GM19240 (cell line): ENCODE data around the gene DYSF.

ENCODE experiments used
- DNase-seq: peaks from one replicate; pipeline ENCODE4 v3.0.0; 2011; ENCODE audit warnings: low spot score; ENCODE audit not compliant: insufficient read length

The DYSF gene

GRCh38 chr2:71669628-71670429 lies 216.5 kb downstream of the DYSF start:
- DNase-seq: no peak

DNA sequence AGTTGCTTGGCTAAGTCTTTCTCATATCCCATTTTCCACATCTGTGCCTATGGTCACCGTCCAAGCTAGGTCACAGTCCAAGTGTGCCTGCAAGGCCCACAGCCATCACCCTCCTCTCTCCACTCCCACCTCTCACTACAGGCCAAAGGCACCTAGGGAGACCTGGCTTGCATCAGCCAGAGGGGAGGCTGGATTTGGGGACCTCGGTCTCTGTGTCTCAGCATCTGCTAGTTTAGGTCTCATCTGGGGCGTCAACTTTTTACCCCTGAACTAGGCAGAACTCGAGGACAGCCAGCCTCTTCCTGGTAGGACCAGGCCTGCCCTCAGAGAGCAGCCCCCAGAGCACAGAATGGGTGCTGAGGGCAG lies 217.1 kb downstream of the DYSF start:
- DNase-seq: no peak

DNA sequence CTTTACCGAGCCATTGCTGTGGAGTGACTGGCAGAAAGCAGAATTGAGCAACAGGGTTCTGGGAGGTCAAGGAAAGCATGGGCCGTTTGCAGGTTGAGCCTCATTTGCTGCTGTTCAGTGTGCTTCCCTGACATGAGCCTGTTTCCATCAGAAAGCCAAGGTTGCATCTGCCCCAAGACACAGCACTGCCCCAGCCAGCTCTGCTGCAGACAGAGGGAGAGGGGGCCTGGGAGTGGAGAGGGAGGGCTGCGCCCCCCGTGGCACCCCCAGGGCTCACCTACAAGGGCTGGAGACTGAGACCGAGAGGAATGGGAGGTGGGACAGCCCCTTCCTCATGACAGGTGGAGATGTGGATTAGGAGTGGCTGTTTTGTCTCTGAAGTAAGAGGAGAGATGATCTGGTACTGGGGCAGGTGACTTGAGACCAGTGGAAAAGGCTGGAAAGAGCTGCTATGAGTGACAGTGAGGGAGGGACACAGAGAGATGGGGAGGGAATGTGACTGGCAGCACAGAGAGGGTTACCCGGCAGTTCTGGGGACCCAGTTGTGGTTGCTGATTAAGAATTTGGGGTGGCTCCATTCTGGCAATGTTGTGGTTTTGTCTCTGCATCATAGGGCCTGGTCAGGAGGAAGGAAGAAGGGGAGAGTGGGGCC lies 218.0 kb downstream of the DYSF start:
- DNase-seq: no peak

GRCh38 chr2:71671895-71672825 lies 218.8 kb downstream of the DYSF start:
- no peak for DNase-seq

- DNase-seq: no peak
Observed at GRCh38 chr2:71672826-71673795, 219.8 kb downstream of the DYSF start.

DNA sequence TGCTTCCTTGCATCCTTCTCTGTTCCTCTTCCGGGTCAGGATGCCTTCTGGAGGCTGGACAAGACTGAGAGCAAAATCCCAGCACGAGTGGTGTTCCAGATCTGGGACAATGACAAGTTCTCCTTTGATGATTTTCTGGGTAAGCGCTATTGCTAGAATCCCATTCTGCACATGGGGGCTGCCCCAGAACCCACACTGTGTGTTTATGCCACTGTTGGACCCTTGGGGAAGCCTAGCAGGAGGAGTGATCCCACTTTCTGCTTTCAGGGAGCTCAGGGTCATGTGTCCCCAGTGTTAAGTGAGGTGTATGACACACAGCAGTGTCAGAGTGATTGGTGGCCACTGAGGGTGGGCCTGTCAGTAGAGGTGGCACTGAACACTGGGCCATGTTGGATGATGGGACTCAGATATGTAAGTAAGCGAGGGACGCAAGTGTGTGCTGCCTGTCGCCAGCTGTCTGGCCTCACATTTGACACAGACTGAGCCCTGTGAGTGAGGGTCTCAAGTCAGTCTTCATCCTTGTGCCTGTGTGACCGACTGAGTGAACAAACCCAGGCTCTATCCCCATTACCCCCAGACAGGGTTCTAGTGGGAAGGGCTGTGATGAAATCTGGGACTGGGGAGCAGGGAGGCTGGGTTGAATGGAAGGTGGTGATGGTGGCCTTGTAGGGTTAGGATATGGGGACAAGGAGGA lies 220.9 kb downstream of the DYSF start:
- DNase-seq: no peak

DNA sequence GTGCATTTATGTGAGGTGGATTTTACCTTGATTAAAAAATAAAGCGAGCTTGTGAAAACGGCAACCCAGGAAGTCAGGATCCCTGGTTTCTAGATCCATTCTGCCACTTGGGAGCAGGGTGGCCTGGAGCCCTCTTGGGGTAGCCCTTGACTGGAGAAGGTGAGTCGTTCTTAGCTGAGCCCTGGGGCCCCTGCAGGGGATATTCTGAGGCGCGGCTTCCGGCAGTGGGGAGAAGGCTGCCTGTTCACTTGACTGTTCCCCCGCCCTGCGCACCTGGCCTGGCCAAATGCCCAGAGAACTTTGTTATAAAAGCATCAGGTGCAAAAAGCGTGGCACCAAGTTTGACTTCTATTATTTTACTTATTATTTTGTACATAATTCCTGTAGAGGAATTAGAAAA lies 221.9 kb downstream of the DYSF start:
- no peak for DNase-seq

GRCh38 chr2:71678874-71679273 lies 225.5 kb downstream of the DYSF start:
- DNase-seq: no peak

DNA sequence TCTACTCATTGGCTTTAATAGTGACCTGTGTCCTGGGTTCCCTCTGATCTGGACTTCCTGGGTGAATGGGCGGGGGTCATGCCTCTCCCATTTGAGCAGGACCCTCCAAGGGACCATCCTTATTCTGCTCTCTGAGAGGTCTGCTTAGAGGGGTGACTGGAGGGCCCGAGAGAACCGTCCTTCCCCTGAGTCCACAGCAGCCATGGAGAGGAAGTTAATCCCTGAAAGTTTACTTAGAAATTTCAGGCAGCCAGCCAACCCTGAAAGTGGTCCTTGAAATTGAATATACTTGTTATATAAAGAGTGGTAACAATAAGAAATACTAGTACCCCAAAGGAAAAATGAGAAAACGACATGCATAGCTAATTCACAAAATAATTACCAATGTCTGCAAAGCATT lies 226.1 kb downstream of the DYSF start:
- DNase-seq: no peak

DNA sequence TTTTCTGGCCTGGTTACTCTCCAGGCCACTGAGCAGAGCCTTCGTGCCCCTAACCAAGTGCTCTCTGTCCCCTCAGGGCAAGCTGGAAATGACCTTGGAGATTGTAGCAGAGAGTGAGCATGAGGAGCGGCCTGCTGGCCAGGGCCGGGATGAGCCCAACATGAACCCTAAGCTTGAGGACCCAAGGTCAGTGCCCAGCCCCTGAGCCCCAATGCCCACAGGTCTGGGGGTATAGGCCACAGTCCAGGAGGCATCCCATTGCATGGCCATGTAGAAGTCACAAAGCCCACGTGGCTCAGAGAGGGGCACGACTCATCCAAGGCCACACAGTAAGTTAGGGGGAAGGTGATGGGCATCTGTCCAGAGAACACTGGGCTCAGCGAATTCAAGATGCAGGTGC lies 227.6 kb downstream of the DYSF start:
- DNase-seq: no peak

GRCh38 chr2:71681626-71682025 lies 228.3 kb downstream of the DYSF start:
- DNase-seq: no peak

- no peak for DNase-seq
Observed at GRCh38 chr2:71682341-71682740, 229.0 kb downstream of the DYSF start.

GRCh38 chr2:71683070-71683469 lies 229.7 kb downstream of the DYSF start:
- DNase-seq: no peak

- no peak for DNase-seq
Observed at GRCh38 chr2:71683666-71684065, 230.3 kb downstream of the DYSF start.

DNA sequence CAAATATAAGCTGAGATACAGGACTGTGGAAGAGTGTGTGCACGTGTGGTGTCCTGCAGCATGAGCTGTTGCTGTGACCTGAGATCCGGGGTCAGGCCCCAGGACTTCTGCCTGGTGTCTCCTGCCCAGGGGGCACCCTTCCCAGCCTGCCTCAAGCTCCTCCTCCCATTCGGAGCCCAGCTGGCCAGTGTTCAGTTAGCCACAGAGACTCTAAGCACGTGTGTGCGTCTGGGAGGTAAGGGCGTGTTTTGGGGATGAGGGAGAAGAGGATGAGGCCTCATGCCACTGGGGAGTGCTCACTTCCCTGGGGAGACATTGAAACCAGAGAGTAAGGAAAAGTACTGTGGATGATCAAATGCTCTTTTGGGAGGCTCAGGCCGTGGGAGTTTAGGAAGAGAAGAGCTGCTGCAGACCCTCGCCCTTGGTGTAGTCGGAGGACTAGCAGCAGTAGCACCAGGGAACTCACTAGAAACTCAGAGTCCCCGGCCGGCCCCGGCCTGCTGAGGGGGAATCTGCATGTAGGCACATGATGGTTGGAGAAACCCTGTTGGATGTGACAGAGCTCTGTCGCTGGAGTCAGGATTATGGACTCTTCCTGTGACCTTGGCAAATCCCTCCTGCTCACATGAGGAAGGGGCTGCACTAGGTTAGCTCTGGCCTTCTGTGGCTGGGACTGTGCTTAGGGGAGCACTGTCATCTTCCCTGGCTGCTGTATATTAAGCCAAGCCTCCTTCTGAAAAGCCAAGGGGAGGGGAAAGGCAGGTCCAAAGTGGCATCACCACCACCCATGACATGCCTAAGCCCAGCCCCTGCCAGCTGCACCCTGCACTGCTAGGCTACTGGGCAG lies 231.1 kb downstream of the DYSF start:
- no peak for DNase-seq

DNA sequence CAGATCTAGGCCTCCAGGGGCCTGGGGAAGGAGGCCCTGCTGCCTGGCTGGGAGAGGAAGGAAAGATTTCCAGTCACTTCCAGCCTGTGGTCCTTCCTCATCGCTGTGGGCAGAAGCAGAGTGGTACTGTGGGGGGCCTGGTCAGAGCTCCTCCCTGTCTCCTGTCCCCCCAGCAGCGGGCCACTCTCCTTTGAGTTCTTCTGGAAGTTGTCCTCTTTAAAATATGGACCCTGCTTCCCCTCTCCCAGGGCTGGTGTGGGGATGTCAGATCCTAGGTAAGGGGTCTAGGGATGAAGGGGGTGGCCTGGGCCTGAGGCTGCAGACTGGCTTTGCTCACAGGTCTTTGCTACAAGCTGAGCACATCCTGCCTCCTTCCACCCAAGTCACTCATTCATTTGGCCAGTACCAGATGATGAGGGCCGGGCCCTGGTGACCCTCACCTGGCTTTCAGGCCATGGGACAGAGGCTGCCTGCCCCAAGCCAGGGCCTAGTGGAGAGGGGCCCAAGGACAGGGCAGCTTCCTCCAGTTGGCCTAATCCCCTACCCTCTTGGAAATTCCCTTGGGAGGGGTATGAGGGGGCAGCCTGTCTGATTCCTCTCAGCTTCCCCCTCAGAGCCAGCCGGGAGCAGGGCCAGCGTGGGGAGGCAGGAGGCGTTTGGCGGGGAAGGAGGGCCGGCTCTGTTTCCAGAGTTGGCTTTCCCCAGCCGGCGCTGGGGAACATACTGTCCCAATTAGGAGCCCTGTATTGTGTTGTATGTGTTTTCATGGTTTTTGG lies 231.9 kb downstream of the DYSF start:
- no peak for DNase-seq

DNA sequence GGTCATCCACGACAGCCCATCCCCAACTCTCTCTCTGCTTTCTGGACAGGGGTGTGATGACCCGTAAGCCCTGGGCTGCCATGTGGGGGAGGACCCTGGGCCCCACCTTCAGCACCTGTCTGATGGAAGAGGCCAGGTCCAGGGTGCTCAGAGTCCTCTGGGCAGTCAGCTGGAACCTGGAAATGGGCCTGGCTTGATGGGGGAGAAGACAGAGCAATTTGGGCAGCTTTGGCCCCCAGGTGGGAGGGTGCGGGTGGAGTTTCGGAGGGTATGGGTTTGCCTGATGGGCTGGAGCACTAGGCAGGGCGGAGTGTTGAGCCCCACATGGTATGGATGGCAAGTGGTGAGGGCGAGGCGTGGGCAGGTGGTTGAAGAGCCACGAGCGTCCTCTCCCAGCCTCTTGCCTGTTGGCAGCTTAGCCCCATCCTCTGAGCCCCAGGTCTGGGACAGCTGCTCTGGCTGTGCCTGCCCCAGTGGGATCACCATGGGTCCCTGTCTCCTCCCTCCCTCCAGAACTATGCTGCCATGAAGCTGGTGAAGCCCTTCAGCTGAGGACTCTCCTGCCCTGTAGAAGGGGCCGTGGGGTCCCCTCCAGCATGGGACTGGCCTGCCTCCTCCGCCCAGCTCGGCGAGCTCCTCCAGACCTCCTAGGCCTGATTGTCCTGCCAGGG lies 232.7 kb downstream of the DYSF start:
- DNase-seq: no peak

DNA sequence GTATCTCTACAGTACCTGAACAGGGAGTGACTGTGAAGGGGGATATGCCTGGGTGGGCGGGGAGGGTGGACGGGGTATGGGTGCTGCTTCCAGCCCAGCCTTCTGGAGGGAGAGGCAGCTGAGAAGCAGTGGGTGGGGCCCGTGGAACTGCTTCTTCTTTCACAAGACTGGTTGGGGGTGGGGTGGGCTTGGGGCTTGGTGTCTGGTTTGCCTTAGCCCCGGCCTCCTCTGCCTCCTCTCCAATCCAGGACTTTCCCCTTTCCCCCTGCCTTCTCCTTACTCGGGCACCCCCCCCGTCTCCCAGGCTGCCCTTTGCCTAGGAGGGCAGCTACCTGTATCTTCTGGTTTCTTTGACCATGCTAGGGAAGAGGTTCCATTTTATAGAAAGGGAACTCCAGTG lies 233.4 kb downstream of the DYSF start:
- DNase-seq: no peak
